IMR-90 (cell line): ENCODE data around the gene PITPNM1. TPM values are rescaled to one million over a fixed set of nuclear protein-coding genes. Genes with fewer than 3 reads are reported as not detected.

Experiments used
- ATAC-seq: fragments of 200-7000 bp; cut with Tn5 transposase; 2 replicates; pipeline ENCODE4 v1.9.1; 2020; ENCODE audit warnings: low read depth, mild to moderate bottlenecking, moderate library complexity
- BruUV-seq: library from RNA; stranded (reverse); fragments of 400-500 nt; replicated peaks from 2 replicates; lab custom pipeline; 2021; lab: Mats Ljungman, UMichigan
- CTCF ChIA-PET: fragments of 300-600 bp; formaldehyde crosslinking; extraction: SDS; loops from one replicate; lab custom pipeline; 2021; ENCODE audit warnings: antibody characterized with exemption; lab: Yijun Ruan, JAX
- POLR2A ChIA-PET: fragments of 300-600 bp; sonication (Branson Sonifier 250); formaldehyde crosslinking; loops from one replicate; lab custom pipeline; 2022; ENCODE audit warnings: antibody characterized with exemption; ENCODE audit not compliant: unreplicated experiment; lab: Charles Lee
- DNase-seq: peaks from one replicate; pipeline ENCODE4 v3.0.0; 2013
- H2AFZ ChIP-seq: replicated peaks from 2 replicates; pipeline ENCODE3; 2013; ENCODE audit warnings: low read length, mild to moderate bottlenecking; ENCODE audit not compliant: poor library complexity
- H2AK5ac ChIP-seq: 2 replicates; pipeline ENCODE4 v1.6.1; 2013; ENCODE audit warnings: low read depth, low read length, inconsistent platforms
- H2AK9ac ChIP-seq: replicated peaks from 2 replicates; pipeline ENCODE3; 2013; ENCODE audit warnings: mild to moderate bottlenecking, low read depth, low read length, moderate library complexity; ENCODE audit not compliant: poor library complexity
- H2BK120ac ChIP-seq: 2 replicates; pipeline ENCODE4 v1.6.1; 2013; ENCODE audit warnings: low read depth, low read length, inconsistent platforms
- H2BK15ac ChIP-seq: 3 replicates; pipeline ENCODE4 v1.6.1; 2013; ENCODE audit warnings: low read depth, low read length, inconsistent platforms
- H2BK20ac ChIP-seq: 2 replicates; pipeline ENCODE4 v1.6.1; 2013; ENCODE audit warnings: low read depth, mild to moderate bottlenecking, inconsistent platforms, low read length, moderate library complexity
- H2BK5ac ChIP-seq: 2 replicates; pipeline ENCODE4 v1.6.1; 2013; ENCODE audit warnings: mild to moderate bottlenecking, low read depth, low read length, inconsistent platforms; ENCODE audit not compliant: poor library complexity, severe bottlenecking
- H3K14ac ChIP-seq: replicated peaks from 2 replicates; pipeline ENCODE4 v1.6.1; 2013; ENCODE audit warnings: low read depth, low read length, inconsistent platforms
- H3K18ac ChIP-seq: 2 replicates; pipeline ENCODE4 v1.6.1; 2013; ENCODE audit warnings: low read depth, low read length, control low read depth
- H3K23ac ChIP-seq: 2 replicates; pipeline ENCODE4 v1.6.1; 2013; ENCODE audit warnings: low read depth, low read length, inconsistent platforms
- H3K27ac ChIP-seq: 2 replicates; pipeline ENCODE4 v1.5.1; 2013; ENCODE audit warnings: mild to moderate bottlenecking, control low read depth, low read length; ENCODE audit not compliant: insufficient read depth
- H3K27me3 ChIP-seq: 2 replicates; pipeline ENCODE4 v1.6.1; 2013; ENCODE audit warnings: low read length; ENCODE audit not compliant: control insufficient read depth, insufficient read depth
- H3K36me3 ChIP-seq: 2 replicates; pipeline ENCODE4 v1.6.1; 2013; ENCODE audit warnings: low read length, mixed read lengths; ENCODE audit not compliant: control insufficient read depth, insufficient read depth
- H3K4ac ChIP-seq: 2 replicates; pipeline ENCODE4 v1.6.1; 2013; ENCODE audit warnings: low read depth, low read length, inconsistent platforms
- H3K4me1 ChIP-seq: 2 replicates; pipeline ENCODE4 v1.6.1; 2013; ENCODE audit warnings: low read length, mixed read lengths; ENCODE audit not compliant: control insufficient read depth, insufficient read depth
- H3K4me2 ChIP-seq: 2 replicates; pipeline ENCODE4 v1.6.1; 2013; ENCODE audit warnings: low read depth, mild to moderate bottlenecking, control low read depth, low read length, moderate library complexity
- H3K4me3 ChIP-seq: 2 replicates; pipeline ENCODE4 v1.5.1; 2013; ENCODE audit warnings: low read depth, mild to moderate bottlenecking, control low read depth, low read length, moderate library complexity; ENCODE audit not compliant: insufficient read depth
- H3K56ac ChIP-seq: 2 replicates; pipeline ENCODE4 v1.6.1; 2013; ENCODE audit warnings: low read length, inconsistent platforms; ENCODE audit not compliant: insufficient read depth; ENCODE audit errors: extremely low read depth
- H3K79me1 ChIP-seq, 2 experiments: 2 replicates each; pipeline ENCODE4 v1.6.1; 2013; ENCODE audit warnings: low read length in 2 of 2, inconsistent platforms in 1 of 2, low read depth in 1 of 2
- H3K9ac ChIP-seq: 2 replicates; pipeline ENCODE4 v1.6.1; 2013; ENCODE audit warnings: low read depth, low read length, control low read depth
- H3K9me1 ChIP-seq: 2 replicates; pipeline ENCODE4 v1.6.1; 2013; ENCODE audit warnings: low read length, inconsistent platforms; ENCODE audit not compliant: insufficient read depth
- H3K9me3 ChIP-seq: 2 replicates; pipeline ENCODE4 v1.6.1; 2013; ENCODE audit warnings: low read length; ENCODE audit not compliant: control insufficient read depth, insufficient read depth
- H4K20me1 ChIP-seq: 2 replicates; pipeline ENCODE4 v1.6.1; 2013; ENCODE audit warnings: low read length, inconsistent platforms; ENCODE audit not compliant: insufficient read depth
- H4K5ac ChIP-seq: 2 replicates; pipeline ENCODE4 v1.6.1; 2013; ENCODE audit warnings: mild to moderate bottlenecking, low read depth, low read length, control low read depth
- H4K8ac ChIP-seq, 2 experiments: 2 replicates each; pipeline ENCODE4 v1.6.1; 2013; ENCODE audit warnings: low read depth in 2 of 2, low read length in 2 of 2, control low read depth in 1 of 2, inconsistent platforms in 1 of 2
- H4K91ac ChIP-seq: 2 replicates; pipeline ENCODE4 v1.6.1; 2013; ENCODE audit warnings: low read depth, low read length, inconsistent platforms; ENCODE audit not compliant: insufficient read depth
- CEBPB ChIP-seq: IDR thresholded peaks from 2 replicates; pipeline ENCODE4 v1.6.1; 2012; ENCODE audit warnings: low read depth, low read length, improper control_type of control experiment
- MXI1 ChIP-seq: IDR thresholded peaks from 2 replicates; pipeline ENCODE4 v1.6.1; 2012; ENCODE audit warnings: low read depth, mild to moderate bottlenecking, low read length, moderate library complexity, borderline replicate concordance
- WGBS, 2 experiments: methylation state at CpG; one replicate each; pipeline versions ENCODE4 v1.1.5 to v1.1.7; 2013; ENCODE audit warnings: missing lambda C conversion rate in 2 of 2; ENCODE audit not compliant: insufficient read length in 1 of 2; ENCODE audit errors: extremely low coverage in 2 of 2; 5-methylcytosine and 5-hydroxymethylcytosine counted together
- dilution Hi-C: fragments of 300-500 bp; cut with HindIII; formaldehyde crosslinking; loops from one replicate; pipeline ENCODE4 v1.14.3; 2018; ENCODE audit warnings: low sequenced_read_pairs; ENCODE audit not compliant: unreplicated experiment
- in situ Hi-C: fragments of 300-500 bp; cut with MboI; formaldehyde crosslinking; loops from 3 replicates; pipeline ENCODE4 v1.14.3; 2019; ENCODE audit warnings: low sequenced_read_pairs, inconsistent platforms, mixed read lengths
- intact Hi-C: fragments of 100-400 bp; cut with micrococcal nuclease; formaldehyde crosslinking; loops from 2 replicates; pipeline ENCODE4 v1.10.0; 2022
- polyA plus RNA-seq, 3 experiments: library from polyadenylated mRNA; depleted of rRNA; stranded (reverse); fragments of >200 nt; gene quantifications; 2 replicates each; pipeline ENCODE4 v1.2.3, GENCODE V29; 2012; ENCODE audit warnings: low replicate concordance in 1 of 3
- total RNA-seq: library from RNA; depleted of rRNA; stranded (reverse); fragments of >200 nt; gene quantifications from 2 replicates; pipeline ENCODE4 v1.2.3, GENCODE V29; 2012

The PITPNM1 gene
- total and polyA plus RNA-seq, 2 of the 4 experiments (the other 2 are of a cell fraction): 5.0 to 15.4 TPM

- no peak overlapping the region for H3K9ac ChIP-seq
- H3K27me3 ChIP-seq: peaks cover 6% of the 10 kb centered on the region
- H3K4me3 ChIP-seq: no peak overlapping the region
- no peak overlapping the region for H2BK20ac ChIP-seq
- H3K23ac ChIP-seq: no peak overlapping the region
- intact Hi-C loops (no loop called here), in situ Hi-C loops (no loop called here), dilution Hi-C loops (no loop called here)
- no peak overlapping the region for H2AK9ac ChIP-seq
- no peak for DNase-seq
- H2BK5ac ChIP-seq: no peak overlapping the region
- no peak overlapping the region for H2AFZ ChIP-seq
- H4K91ac ChIP-seq: no peak overlapping the region
- no peaks in the 10 kb centered on the region for H4K20me1 ChIP-seq
- H3K4me2 ChIP-seq: no peak overlapping the region
- TF ChIP-seq MXI1 (no peak), CEBPB (no peak)
- no peak for ATAC-seq
- H2AK5ac ChIP-seq: no peak overlapping the region
- no peak overlapping the region for H4K8ac ChIP-seq
- H3K79me1 ChIP-seq: no peaks in the 10 kb centered on the region
- BruUV-seq: no TSS peak
- WGBS, 2 experiments: no CpG with 5 or more reads among the region's 5 CpGs
- H3K9me1 ChIP-seq: no peaks in the 10 kb centered on the region
- POLR2A ChIA-PET: no interaction called here
- H2BK15ac ChIP-seq: no peak overlapping the region
- H3K56ac ChIP-seq: no peak overlapping the region
- H4K5ac ChIP-seq: no peak overlapping the region
- no peak overlapping the region for H3K4ac ChIP-seq
- H3K4me1 ChIP-seq: no peaks in the 10 kb centered on the region
- no peak overlapping the region for H3K18ac ChIP-seq
- CTCF ChIA-PET: no interaction called here
- no peak overlapping the region for H2BK120ac ChIP-seq
- no peaks in the 10 kb centered on the region for H3K36me3 ChIP-seq
- peaks cover 14% of the 10 kb centered on the region for H3K9me3 ChIP-seq
- no peak overlapping the region for H3K27ac ChIP-seq
- H3K14ac ChIP-seq: no peak overlapping the region
Observed at GRCh38 chr11:67530282-67530592, 25.1 kb upstream of the PITPNM1 start.
